Measurements from ENCODE around the gene MYL9.
"Not testable (repeated sequence)": the region's sequence is repeated elsewhere in the genome, so short reads cannot be mapped to it uniquely, and the experiment has no call there.

MYL9 gene

DNA sequence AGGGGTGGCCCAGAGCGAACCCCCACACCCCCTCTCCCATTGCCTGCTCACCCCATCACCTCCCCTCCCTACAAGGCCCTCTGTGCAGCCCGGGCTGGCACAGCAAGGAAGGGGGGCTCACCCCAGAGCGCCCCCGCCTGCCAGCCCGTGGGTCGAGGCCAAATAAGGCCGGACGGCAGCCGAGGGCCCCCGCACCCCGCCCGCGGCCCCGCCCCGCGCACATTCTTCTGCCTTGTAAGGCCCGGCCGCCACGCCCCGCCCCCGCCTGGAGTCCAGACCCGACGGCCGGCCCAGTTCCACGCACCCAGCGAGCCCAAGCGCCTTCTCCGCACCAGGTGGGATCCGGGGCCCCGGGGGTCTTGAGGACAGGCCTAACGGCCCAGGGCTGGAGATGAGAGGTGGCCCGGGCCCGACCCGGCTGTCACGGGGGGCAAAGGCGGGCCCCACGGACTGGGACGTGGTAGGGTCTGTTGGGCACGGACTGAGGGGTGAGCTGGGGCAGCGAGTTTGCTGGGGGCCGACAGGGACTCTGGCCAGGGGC, at the start of gene MYL9:
Gene MYL9, plus strand, starts transcription at position 293 of the 541 bp plus-strand sequence. CDS start 3,366 bp downstream, outside the sequence.
- DNase-seq = no peak

GRCh38 chr20:36491901-36492617, 49.3 kb upstream of the MYL9 start:
- peak; percentile 60 for DNase-seq

GRCh38 chr20:36493051-36493800, 48.1 kb upstream of the MYL9 start:
- DNase-seq = no peak

- DNase-seq = no peak
These were observed 47.6 kb upstream of the MYL9 start for GRCh38 chr20:36493801-36494114.

- no peak for DNase-seq
These were observed 44.3 kb upstream of the MYL9 start for GRCh38 chr20:36496707-36497669.

- no peak for DNase-seq
These were observed 43.5 kb upstream of the MYL9 start for GRCh38 chr20:36497856-36498255.

GRCh38 chr20:36498386-36499179, 42.7 kb upstream of the MYL9 start:
- no peak for DNase-seq

DNA sequence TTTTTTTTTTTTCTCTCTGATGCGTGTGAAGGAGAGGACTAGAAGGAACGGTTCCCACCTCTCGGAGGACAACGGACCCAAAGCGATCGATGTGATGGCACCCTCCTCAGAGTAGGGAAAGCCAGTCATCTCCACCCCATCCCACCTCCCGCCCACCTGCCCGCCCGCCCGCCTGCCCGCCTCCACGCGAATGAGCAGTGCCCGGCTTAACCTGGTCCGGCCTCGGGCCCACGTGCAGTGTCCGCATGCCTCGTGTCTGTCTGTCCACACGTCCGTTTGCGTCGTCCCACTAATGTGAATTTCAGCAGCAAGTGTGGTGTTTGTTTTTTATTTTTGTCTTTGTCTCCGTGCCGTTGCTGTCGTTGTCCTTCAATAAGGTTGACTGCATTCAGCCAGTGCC, 42.1 kb upstream of the MYL9 start:
- no peak for DNase-seq

- DNase-seq = no peak
These were observed 41.4 kb upstream of the MYL9 start for GRCh38 chr20:36499723-36500501.

DNA sequence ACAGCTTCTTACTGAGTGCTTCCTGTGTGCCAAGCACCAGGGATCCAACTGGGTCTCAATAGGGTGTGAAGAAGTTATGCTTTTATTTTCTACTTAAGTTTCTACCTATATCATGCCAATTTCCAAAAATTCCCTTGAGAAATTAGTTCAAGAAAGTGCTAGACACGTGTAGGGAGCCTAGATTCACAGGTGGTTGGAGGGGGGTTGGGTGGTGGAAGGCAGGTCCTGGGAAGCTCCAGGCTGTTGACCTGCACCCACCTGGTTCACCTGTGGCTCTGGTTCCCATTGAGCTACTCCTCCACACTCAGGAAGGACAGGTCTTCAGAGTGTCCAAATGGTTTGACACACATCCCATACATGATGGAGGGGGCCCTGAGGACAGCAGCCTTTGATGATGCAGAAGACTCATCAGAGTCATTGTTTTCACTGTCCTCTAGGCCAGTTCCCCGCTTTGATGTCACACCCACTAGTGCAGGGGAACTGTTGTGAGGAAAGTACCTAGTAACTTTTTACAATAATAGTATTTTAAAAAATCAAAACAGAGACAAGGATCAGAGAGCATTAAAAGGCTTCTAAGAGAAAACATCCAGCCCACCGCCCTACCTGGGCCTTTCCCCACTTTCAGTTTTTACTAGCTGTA, 39.8 kb upstream of the MYL9 start:
- DNase-seq = no peak

DNA sequence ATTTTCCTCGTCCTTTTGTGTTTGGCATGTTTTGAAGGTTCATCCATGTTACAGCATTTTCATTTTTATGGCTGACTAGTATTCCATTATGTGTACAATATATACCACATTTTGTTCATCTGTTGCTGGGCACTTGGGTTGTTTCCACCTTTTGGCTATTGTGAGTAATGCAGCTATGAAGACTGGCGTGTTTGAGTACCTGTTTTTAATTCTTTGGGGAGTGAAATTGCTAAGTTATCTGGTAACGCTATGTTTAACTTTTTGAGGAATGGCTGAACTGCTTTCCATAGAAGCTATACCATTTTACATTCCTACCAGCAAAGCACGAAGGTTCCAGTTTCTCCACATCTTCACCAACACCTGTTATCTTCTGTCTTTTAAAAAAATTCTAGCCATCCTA, 37.0 kb upstream of the MYL9 start:
- DNase-seq = no peak

GRCh38 chr20:36506253-36506652, 35.1 kb upstream of the MYL9 start:
- no peak for DNase-seq

DNA sequence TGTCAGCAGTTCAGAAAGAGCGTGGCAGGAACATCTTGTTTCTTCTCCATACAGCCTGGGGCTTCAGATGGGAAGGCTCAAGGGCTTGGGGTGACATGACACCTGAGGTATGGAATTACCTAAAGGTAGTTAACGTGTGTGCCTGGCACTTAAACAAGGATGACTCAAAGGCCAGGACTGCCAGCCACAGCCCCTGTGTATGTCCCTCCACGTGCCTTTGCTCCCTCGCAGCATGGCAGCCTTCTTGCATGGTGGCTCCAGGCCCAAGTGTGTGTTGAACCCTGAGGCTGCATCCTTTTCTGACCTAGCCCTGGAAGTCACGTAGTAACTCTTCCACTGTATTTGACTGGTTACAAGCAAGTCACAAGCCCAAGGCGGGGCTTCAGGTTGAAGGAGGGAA, 33.6 kb upstream of the MYL9 start:
- no peak for DNase-seq

DNA sequence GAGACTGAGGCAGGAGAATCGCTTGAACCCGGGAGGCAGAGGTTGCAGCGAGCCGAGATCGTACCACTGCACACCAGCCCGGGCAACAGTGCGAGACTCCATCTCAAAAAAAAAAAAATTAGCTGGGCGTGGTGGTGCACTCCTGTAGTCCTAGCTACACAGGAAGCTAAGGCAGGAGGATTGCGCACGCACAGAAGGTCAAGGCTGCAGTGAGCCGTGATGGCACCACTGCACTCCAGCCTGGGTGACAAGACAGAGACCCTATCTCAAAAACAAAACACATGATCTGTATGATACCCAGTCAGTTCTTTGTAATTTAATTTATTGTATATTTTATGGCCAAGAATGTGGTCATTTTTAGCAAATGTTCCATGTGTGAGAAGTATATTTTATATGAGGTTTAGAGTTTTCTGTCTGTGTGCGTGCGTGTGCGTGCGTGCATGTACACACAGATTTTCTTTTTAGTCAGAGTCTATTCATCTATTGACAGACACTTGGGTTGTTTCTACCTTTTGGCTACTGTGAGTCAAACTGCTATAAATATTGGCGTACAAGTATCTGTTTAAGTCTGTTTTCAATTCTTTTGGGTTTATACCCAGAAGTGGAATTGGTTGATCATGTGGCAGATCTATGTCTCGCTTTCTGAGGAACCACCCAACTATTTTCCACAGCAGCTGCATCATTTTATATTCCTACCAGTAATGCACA, 22.2 kb upstream of the MYL9 start:
- no peak for DNase-seq

GRCh38 chr20:36519944-36520343, 21.4 kb upstream of the MYL9 start:
- no peak for DNase-seq

GRCh38 chr20:36521526-36521925, 19.8 kb upstream of the MYL9 start:
- no peak for DNase-seq

GRCh38 chr20:36522412-36522811, 18.9 kb upstream of the MYL9 start:
- not testable (repeated sequence) for DNase-seq

GRCh38 chr20:36523341-36523740, 18.0 kb upstream of the MYL9 start:
- no peak for DNase-seq

DNA sequence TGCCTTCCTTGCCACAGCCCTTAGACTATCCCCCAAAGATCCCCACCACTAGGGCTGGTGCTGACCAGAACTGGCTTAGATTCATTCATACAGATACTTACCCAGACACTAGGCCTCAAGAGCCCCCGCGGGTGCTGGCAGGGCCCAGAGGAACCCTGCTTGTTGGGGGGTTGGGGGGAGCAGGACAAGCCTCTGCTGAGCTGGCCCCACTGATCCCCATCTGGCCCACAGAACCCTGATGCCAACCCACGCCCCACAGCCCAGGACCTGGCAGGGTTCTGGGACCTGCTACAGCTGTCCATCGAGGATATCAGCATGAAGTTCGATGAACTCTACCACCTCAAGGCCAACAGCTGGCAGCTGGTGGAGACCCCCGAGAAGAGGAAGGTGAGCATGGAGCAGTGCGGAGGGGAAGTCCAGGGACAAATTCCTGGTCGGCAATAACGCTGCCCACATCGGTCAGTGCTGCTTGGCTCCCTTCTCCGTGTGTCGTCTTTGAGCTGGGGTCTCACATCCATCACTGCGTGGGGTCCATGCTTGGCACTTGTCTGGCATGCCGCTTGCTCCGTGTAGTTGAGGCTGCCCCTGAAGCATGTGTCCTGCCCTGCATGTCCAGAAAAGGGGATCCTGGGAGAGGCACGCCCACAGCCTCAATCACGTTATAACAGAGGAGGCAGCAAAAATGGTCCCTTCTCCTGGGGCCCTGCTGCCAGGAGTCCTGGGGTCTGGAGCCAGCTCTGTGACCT, 15.5 kb upstream of the MYL9 start:
- no peak for DNase-seq

Data from KG1 (cell line).